Endodermal cell (in vitro differentiated cells): ENCODE results near the gene TPMT. TPM values are rescaled to one million over a fixed set of nuclear protein-coding genes. Genes with fewer than 3 reads are reported as not detected.
"Not testable (repeated sequence)": the region's sequence is repeated elsewhere in the genome, so short reads cannot be mapped to it uniquely, and the experiment has no call there.

Source experiments
- DNase-seq: peaks from one replicate; pipeline ENCODE4 v3.0.0-alpha.2; 2017
- H3K27ac ChIP-seq: 2 replicates; pipeline ENCODE4 v1.5.1; 2013; ENCODE audit warnings: mild to moderate bottlenecking, low read depth, low read length, moderate library complexity
- H3K27me3 ChIP-seq: 2 replicates; pipeline ENCODE4 v1.6.1; 2013; ENCODE audit warnings: mild to moderate bottlenecking, low read length, moderate library complexity; ENCODE audit not compliant: insufficient read depth, control insufficient read depth, poor library complexity, severe bottlenecking
- H3K36me3 ChIP-seq: 2 replicates; pipeline ENCODE4 v1.7.0; 2013; ENCODE audit warnings: mild to moderate bottlenecking, low read length, moderate library complexity; ENCODE audit not compliant: control insufficient read depth, insufficient read depth
- H3K4me1 ChIP-seq: one replicate; pipeline ENCODE4 v1.7.0; 2013; ENCODE audit warnings: low read length; ENCODE audit not compliant: control insufficient read depth, insufficient read depth
- H3K4me3 ChIP-seq: 2 replicates; pipeline ENCODE4 v1.5.1; 2013; ENCODE audit warnings: mild to moderate bottlenecking, low read length, moderate library complexity
- H3K9ac ChIP-seq: 2 replicates; pipeline ENCODE4 v1.6.1; 2013; ENCODE audit warnings: mild to moderate bottlenecking, low read length, moderate library complexity; ENCODE audit not compliant: poor library complexity, severe bottlenecking; ENCODE audit errors: extremely low read depth
- H3K9me3 ChIP-seq: 2 replicates; pipeline ENCODE4 v1.6.1; 2013; ENCODE audit warnings: mild to moderate bottlenecking, low read length, moderate library complexity; ENCODE audit not compliant: control insufficient read depth
- H3K27ac Mint-ChIP-seq: 2 replicates; pipeline ENCODE4 v1.8.0; 2020; ENCODE audit warnings: mixed read lengths
- H3K27me3 Mint-ChIP-seq: 2 replicates; pipeline ENCODE4 v1.8.0; 2021; ENCODE audit warnings: mild to moderate bottlenecking, mixed read lengths; ENCODE audit not compliant: insufficient read depth
- H3K36me3 Mint-ChIP-seq: 2 replicates; pipeline ENCODE4 v1.8.0; 2020; ENCODE audit warnings: low read depth, mixed read lengths
- H3K4me1 Mint-ChIP-seq: 2 replicates; pipeline ENCODE4 v1.8.0; 2020; ENCODE audit warnings: mixed read lengths
- H3K4me3 Mint-ChIP-seq: 2 replicates; pipeline ENCODE4 v1.8.0; 2020; ENCODE audit warnings: mild to moderate bottlenecking, moderate library complexity, mixed read lengths
- H3K9me3 Mint-ChIP-seq: 2 replicates; pipeline ENCODE4 v1.8.0; 2020; ENCODE audit warnings: mild to moderate bottlenecking, mixed read lengths
- CTCF ChIP-seq: fragments of 200-600 bp; sonication (generic); conservative IDR thresholded peaks from 2 replicates; pipeline ENCODE4 v1.5.0; 2021; ENCODE audit warnings: antibody characterized with exemption, mild to moderate bottlenecking
- WGBS, 2 experiments: methylation state at CpG; one replicate each; pipeline versions ENCODE4 v1.1.5 to v1.1.7; 2013; ENCODE audit warnings: missing lambda C conversion rate in 2 of 2, mixed read lengths in 1 of 2; ENCODE audit not compliant: insufficient coverage in 1 of 2, insufficient read length in 1 of 2; 5-methylcytosine and 5-hydroxymethylcytosine counted together
- total RNA-seq, 2 donors: library from RNA; stranded (reverse); fragmentation: NEBNext Ultra II Directional in 1 of 2; extraction: Animal tissue kit (Norgen Biotek cat#: 25700) in 1 of 2; gene quantifications; 2 replicates in 1 of 2; 3 replicates in 1 of 2; pipeline ENCODE4 v1.2.1, GENCODE V29; 2021

TPMT gene
- total RNA-seq, 2 donors from 2014 or later = 14.0 to 15.8 TPM

GRCh38 chr6:18177286-18177965, 22.5 kb upstream of the TPMT start:
- 97 to 100% methylated on average over 2 to 4 of the region's 4 CpGs for WGBS, 2 experiments
- H3K27me3 Mint-ChIP-seq = no peaks in the 10 kb centered on the region
- H3K36me3 Mint-ChIP-seq = peaks cover 59% of the 10 kb centered on the region
- Histone ChIP-seq H3K4me3 (no peak overlapping the region), H3K27ac (no peak overlapping the region), H3K9me3 (no peaks in the 10 kb centered on the region), H3K4me1 (no peaks in the 10 kb centered on the region), H3K36me3 (peaks cover 10% of the 10 kb centered on the region), H3K27me3 (no peaks in the 10 kb centered on the region), H3K9ac (no peak overlapping the region)
- TF ChIP-seq CTCF = no peak
- no peak overlapping the region for H3K4me3 Mint-ChIP-seq
- H3K9me3 Mint-ChIP-seq = peaks cover 15% of the 10 kb centered on the region
- no peak overlapping the region for H3K27ac Mint-ChIP-seq
- DNase-seq = no peak
- peaks cover 17% of the 10 kb centered on the region for H3K4me1 Mint-ChIP-seq

- not testable (repeated sequence) for H3K9ac ChIP-seq, H3K4me1 Mint-ChIP-seq, H3K27ac ChIP-seq, DNase-seq, H3K4me3 ChIP-seq, H3K9me3 ChIP-seq, H3K27me3 ChIP-seq, H3K27me3 Mint-ChIP-seq, H3K27ac Mint-ChIP-seq, H3K4me1 ChIP-seq, H3K4me3 Mint-ChIP-seq
- H3K36me3 Mint-ChIP-seq = peaks cover 63% of the 10 kb centered on the region
- WGBS, 2 experiments = 92 to 100% methylated on average over 2 to 4 of the region's 4 CpGs
- peaks cover 21% of the 10 kb centered on the region for H3K36me3 ChIP-seq
- H3K9me3 Mint-ChIP-seq = peaks cover 15% of the 10 kb centered on the region
These were observed 21.3 kb upstream of the TPMT start for GRCh38 chr6:18176198-18176597.

- H3K36me3 Mint-ChIP-seq = peaks cover 73% of the 10 kb centered on the region
These were observed 17.0 kb upstream of the TPMT start for GRCh38 chr6:18171871-18172270.

More at GRCh38 chr6:18171871-18172270, 17.0 kb upstream of the TPMT start:
- H3K4me1 ChIP-seq = no peaks in the 10 kb centered on the region
- no peak overlapping the region for H3K9ac ChIP-seq
- H3K27me3 Mint-ChIP-seq = no peaks in the 10 kb centered on the region
- no peak for TF ChIP-seq CTCF
- peaks cover 46% of the 10 kb centered on the region for H3K36me3 ChIP-seq
- peaks cover 17% of the 10 kb centered on the region for H3K9me3 ChIP-seq
- no peak for DNase-seq
- H3K27ac ChIP-seq = no peak overlapping the region
- 87 to 98% methylated on average over 4 to 6 of the region's 7 CpGs for WGBS, 2 experiments
- no peak overlapping the region for H3K4me3 ChIP-seq
- H3K4me3 Mint-ChIP-seq = no peak overlapping the region
- peaks cover 28% of the 10 kb centered on the region for H3K9me3 Mint-ChIP-seq
- no peak overlapping the region for H3K27ac Mint-ChIP-seq
- H3K27me3 ChIP-seq = no peaks in the 10 kb centered on the region
- peaks cover 4% of the 10 kb centered on the region for H3K4me1 Mint-ChIP-seq
